Mucosa of descending colon (tissue), 3 donors: ENCODE measurements around the gene MAML3. TPM values are rescaled to one million over a fixed set of nuclear protein-coding genes. Genes with fewer than 3 reads are reported as not detected.

ENCODE experiments used
- ATAC-seq: fragments of 200-7000 bp; cut with Tn5 transposase; one replicate; pipeline ENCODE4 v1.9.1; 2020; ENCODE audit warnings: mild to moderate bottlenecking, moderate library complexity
- DNase-seq, 3 donors: peaks; one replicate each; pipeline ENCODE4 v3.0.0-alpha.2; 2020
- H3K36me3 ChIP-seq: fragments of 200-600 bp; one replicate; pipeline ENCODE4 v1.8.0; 2021; ENCODE audit warnings: low read depth, mild to moderate bottlenecking
- H3K4me1 ChIP-seq: fragments of 200-600 bp; one replicate; pipeline ENCODE4 v1.8.0; 2021; ENCODE audit warnings: low read depth, mild to moderate bottlenecking
- H3K4me3 ChIP-seq: fragments of 200-600 bp; one replicate; pipeline ENCODE4 v1.8.0; 2021; ENCODE audit warnings: mild to moderate bottlenecking
- H3K9me3 ChIP-seq: fragments of 200-600 bp; one replicate; pipeline ENCODE4 v1.8.0; 2021; ENCODE audit warnings: mild to moderate bottlenecking
- intact Hi-C, 2 donors: fragments of 100-400 bp; cut with DNase I in 1 of 2; cut with micrococcal nuclease in 1 of 2; formaldehyde crosslinking; loops; one replicate each; pipeline versions ENCODE4 v1.11.0 to v1.11.1; 2022; cut with DNase I, micrococcal nuclease
- total RNA-seq, 3 donors: library from RNA; stranded (reverse); fragmentation: NEBNext Ultra II Directional in 2 of 3; extraction: Animal tissue kit (Norgen Biotek cat#: 25700) in 2 of 3; gene quantifications; one replicate each; pipeline versions ENCODE4 v1.2.1 to v1.2.4, GENCODE V29; 2021 to 2023
- TF ChIP-seq, protein P1 (sequence below): fragments of 200-600 bp; IDR thresholded peaks from one replicate; pipeline ENCODE4 v1.8.0; 2022; ENCODE audit warnings: antibody characterized with exemption, mild to moderate bottlenecking
- donor health status: DM: no; HTN: no; CAD: no; lungs with moderate emphysema.
- donor health status: DM: no; HTN: no; CAD: no.
- donor health status: DM: no; HTN: yes; CAD: no.

MAML3 gene
- total RNA-seq, 3 donors from 2014 or later = 10.4 to 23.5 (median 14.8) TPM

- ATAC-seq = no peak
- no peaks in the 10 kb centered on the region for H3K9me3 ChIP-seq
Observed at GRCh38 chr4:139890816-139891215, 263.2 kb downstream of the MAML3 start.

DNA sequence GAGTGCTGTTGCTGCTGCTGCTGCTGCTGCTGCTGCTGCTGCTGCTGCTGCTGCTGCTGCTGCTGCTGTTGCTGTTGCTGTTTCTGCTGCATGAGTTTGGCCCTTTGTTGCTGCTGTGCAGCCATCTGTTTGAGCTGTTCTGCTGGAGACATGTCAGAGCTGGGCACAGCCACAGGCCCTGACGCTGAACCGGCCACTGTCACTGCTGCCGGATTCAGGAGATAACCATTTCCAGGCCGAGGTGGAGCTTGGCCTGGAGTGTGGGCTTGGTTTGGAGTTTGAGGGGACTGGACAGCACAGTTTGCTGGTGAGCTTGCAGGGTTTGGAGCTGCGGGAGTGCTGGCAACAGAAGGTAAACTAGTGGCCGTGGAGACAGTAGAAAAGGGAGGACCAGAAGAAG is 264.1 kb downstream of the MAML3 start:
- intact Hi-C loops = no loop called here

More at GRCh38 chr4:139890816-139891215, 263.2 kb downstream of the MAML3 start:
- TF ChIP-seq, protein P1, sequence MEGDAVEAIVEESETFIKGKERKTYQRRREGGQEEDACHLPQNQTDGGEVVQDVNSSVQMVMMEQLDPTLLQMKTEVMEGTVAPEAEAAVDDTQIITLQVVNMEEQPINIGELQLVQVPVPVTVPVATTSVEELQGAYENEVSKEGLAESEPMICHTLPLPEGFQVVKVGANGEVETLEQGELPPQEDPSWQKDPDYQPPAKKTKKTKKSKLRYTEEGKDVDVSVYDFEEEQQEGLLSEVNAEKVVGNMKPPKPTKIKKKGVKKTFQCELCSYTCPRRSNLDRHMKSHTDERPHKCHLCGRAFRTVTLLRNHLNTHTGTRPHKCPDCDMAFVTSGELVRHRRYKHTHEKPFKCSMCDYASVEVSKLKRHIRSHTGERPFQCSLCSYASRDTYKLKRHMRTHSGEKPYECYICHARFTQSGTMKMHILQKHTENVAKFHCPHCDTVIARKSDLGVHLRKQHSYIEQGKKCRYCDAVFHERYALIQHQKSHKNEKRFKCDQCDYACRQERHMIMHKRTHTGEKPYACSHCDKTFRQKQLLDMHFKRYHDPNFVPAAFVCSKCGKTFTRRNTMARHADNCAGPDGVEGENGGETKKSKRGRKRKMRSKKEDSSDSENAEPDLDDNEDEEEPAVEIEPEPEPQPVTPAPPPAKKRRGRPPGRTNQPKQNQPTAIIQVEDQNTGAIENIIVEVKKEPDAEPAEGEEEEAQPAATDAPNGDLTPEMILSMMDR = no peak
- H3K4me3 ChIP-seq = no peak overlapping the region
- no peak for DNase-seq
- no peaks in the 10 kb centered on the region for H3K4me1 ChIP-seq
- intact Hi-C loops = no loop called here
- H3K36me3 ChIP-seq = no peaks in the 10 kb centered on the region

GRCh38 chr4:139889264-139889663 is 264.7 kb downstream of the MAML3 start:
- Histone ChIP-seq H3K4me3 (no peak overlapping the region), H3K36me3 (no peaks in the 10 kb centered on the region), H3K4me1 (no peaks in the 10 kb centered on the region), H3K9me3 (no peaks in the 10 kb centered on the region)
- intact Hi-C loops = no loop called here
- TF ChIP-seq, protein P1 = no peak
- ATAC-seq = no peak
- DNase-seq = no peak

More for the DNA sequence above, 264.1 kb downstream of the MAML3 start:
- TF ChIP-seq, protein P1 = no peak
- no peaks in the 10 kb centered on the region for H3K9me3 ChIP-seq
- ATAC-seq (no peak), DNase-seq (no peak)
- H3K4me1 ChIP-seq = no peaks in the 10 kb centered on the region
- no peaks in the 10 kb centered on the region for H3K36me3 ChIP-seq
- H3K4me3 ChIP-seq = no peak overlapping the region

DNA sequence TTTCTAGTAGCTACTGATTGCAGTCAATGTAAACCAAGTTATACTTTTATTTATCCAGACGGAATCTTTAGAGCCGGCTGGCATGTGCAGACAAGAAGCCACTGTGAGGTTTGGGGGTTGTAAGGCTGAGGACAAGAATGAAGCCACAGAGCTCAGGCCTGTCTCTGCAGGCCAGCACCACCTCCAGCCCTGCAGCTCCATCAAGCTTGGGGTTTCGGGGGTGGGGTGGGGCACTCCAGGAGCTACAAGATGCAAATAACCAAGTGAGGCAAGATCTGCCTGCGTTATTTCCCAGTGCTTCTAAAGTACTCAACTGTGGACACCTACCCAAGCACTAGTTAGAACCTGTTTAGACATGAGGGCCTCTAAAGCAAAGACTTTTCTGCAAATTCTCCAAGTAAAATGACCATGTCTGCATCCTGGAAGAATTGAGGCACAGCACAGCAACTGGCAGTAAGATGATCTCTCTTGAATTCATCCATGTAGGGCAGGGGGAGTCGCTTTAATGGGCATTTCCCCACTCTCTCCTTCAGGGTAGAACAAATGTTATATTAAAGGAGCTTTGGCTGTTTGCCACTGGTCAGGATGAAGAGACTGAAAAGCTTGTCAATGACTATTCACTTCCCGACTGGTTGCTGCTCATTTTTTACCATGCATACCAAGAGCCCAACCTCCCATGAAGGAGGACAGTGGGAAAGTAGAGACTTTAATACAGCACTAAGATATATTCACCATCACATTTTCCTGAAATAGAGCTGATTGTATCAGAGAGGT is 265.8 kb downstream of the MAML3 start:
- H3K9me3 ChIP-seq = no peaks in the 10 kb centered on the region
- H3K4me3 ChIP-seq = no peak overlapping the region
- ATAC-seq (no peak), DNase-seq (no peak)
- H3K4me1 ChIP-seq = no peaks in the 10 kb centered on the region
- no peaks in the 10 kb centered on the region for H3K36me3 ChIP-seq
- intact Hi-C loops = no loop called here
- TF ChIP-seq, protein P1 = no peak

DNA sequence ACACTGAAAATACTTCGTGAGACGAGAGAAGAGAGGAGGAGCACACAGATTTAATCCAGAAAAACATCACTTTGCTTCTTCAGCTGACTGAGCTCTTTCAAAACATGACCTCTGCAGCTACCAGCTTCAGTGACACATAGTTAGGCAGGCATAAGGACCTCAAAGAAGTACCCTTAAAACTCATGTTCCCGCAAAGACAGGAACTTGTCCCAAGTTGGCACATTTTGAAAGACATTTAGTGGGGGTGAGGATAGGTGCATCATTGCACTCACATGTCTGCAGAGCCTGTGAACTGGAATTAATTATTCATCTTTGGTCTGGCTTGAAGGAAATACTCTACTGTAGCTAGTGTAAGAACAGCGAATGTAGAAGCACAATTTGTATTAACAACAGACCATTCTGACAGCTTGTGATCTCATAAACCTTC is 266.6 kb downstream of the MAML3 start:
- TF ChIP-seq, protein P1 = no peak
- no peaks in the 10 kb centered on the region for H3K9me3 ChIP-seq
- no peaks in the 10 kb centered on the region for H3K4me1 ChIP-seq
- intact Hi-C loops = no loop called here
- no peaks in the 10 kb centered on the region for H3K36me3 ChIP-seq
- DNase-seq (no peak), ATAC-seq (no peak)
- H3K4me3 ChIP-seq = no peak overlapping the region
